Stimulated activated CD4-positive, alpha-beta T cell treated with anti-CD3 and anti-CD28 coated beads, Interleukin-4, amount 100 ng/mL, for 48 hours (primary cell): ENCODE measurements around the gene SMNDC1.
"Not testable (repeated sequence)": the region's sequence is repeated elsewhere in the genome, so short reads cannot be mapped to it uniquely, and the experiment has no call there.

Experiments used
- DNase-seq, 2 donors: peaks; one replicate each; pipeline ENCODE4 v3.0.0-alpha.2; 2020; ENCODE audit warnings: low read depth in 2 of 2

The SMNDC1 gene

GRCh38 chr10:110304780-110305421 lies at the start of gene SMNDC1:
Gene SMNDC1, minus strand, starts transcription at chr10:110304920. Its CDS starts 1,333 bp downstream, at chr10:110303587.
- peak; percentile 93 to 95 for DNase-seq

- peak; percentile 85 to 87 for DNase-seq
These were observed 49.6 kb upstream of the SMNDC1 start for GRCh38 chr10:110354322-110354766.

DNA sequence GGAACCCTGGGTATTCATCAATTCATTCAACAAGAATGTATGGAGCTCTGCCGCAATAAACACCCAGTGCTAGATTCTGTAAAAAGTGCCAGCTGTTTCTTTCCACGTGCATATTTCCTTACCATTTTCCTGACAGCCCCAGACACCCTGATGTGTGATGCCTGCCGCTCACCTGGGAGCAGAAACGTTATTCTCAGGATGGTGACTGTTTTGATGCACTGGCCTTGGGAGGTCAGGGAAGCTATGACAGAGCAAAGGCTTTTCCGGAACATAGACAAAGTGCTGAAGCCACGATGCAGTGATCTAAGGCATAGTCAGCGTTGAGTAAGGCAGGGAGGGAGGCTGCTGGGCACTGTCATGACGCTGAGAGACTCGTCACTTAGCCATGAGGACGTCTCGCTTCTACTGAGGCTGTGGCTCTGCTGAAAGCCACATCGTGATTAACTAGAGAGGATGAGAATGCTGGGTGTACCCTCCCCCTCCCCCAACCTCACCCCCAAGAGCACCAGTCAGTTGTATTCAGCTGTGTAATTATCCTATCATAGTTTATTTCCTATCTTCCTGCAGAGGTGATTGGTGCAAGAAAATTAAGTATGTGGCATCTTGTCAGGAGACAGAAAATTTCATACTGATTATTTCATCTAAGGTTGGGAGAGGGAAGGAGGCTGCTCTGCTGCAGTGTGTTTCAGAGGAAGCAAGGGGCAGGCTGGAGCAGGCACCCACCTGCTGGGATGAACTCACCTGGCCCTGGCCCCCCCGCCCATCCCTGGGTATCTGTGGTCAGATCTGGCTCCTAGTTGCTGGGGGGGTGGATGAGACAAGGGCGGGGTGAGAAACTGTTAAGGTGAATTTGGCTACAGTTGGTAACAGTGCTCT lies 48.8 kb upstream of the SMNDC1 start:
- DNase-seq = peak in 1 of 2 donors; percentile 64

DNA sequence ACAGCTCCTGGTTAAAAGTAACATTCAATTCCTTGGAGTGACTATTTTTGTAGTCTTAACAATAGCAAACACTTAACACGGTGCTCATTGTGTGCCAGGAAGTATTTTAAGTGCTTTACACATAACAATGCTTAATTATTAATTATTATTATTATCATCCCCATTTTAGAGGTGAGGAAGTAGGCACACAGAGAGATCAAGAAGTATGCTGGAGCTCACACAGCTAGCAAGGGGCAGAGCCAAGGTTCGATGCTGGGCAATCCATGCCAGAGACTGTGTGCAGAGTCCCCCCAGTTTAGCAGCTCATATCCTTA lies 48.2 kb upstream of the SMNDC1 start:
- DNase-seq = no peak

- DNase-seq = no peak
These were observed 46.1 kb upstream of the SMNDC1 start for GRCh38 chr10:110350812-110351211.

DNA sequence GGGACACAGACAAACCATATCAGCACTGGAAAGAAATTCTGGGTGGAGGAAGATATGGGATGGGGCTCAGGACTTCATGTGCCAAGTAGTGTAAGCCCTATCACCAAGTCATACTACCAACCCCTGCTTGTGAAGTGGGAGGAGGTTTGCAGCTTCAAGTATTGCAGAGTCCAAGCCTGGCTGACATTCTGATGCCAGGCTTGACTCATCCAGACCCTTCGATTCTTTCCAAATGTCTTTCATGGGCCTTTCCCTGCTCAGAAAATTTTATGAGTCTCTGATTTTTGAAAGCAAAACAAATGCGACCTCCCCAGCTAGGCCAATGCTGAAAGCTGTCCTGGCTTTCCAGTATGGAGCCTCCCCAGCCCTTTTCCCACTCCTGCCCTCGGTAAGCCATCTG lies 45.1 kb upstream of the SMNDC1 start:
- DNase-seq = no peak

DNA sequence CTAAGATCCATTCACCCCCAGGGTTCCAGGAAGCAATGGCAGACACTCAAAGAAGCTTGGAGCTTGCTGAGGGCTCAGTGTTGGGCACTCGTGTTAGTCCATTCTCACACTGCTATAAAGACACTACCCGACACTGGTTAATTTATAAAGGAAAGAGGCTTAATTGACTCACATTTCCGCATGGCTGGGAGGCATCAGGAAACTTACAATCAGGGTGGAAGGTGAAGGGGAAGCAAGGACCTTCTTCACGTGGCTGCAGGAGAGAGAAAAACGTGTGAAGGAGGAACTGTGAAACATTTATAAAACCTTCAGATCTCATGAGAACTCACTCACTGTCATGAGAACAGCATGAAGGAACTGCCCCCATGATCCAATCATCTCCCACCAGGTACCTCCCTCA lies 44.7 kb upstream of the SMNDC1 start:
- no peak for DNase-seq

DNA sequence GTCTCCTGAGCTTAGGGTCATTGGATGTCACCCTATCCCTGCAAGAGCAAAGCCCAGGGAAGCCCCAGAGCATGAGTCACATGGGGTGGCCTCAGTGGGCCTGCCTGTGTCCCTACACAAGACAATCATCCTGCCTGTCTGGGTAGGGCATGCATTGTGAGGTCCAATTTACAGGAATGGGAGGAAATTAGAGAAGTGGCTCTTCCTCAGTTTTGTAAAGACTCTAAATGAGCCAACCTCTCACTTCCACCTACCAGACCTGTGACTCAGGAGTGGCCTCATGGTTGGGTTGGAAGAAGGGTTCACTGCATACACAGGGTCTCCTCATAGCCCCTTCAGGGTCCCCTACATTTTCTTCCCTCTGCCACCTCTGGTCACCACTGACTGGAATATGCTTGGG lies 43.6 kb upstream of the SMNDC1 start:
- DNase-seq = no peak

GRCh38 chr10:110346914-110347313 lies 42.2 kb upstream of the SMNDC1 start:
- DNase-seq = no peak

GRCh38 chr10:110345286-110345685 lies 40.6 kb upstream of the SMNDC1 start:
- no peak for DNase-seq

GRCh38 chr10:110344622-110345021 lies 39.9 kb upstream of the SMNDC1 start:
- no peak for DNase-seq

- DNase-seq = no peak
These were observed 39.2 kb upstream of the SMNDC1 start for GRCh38 chr10:110343947-110344346.

GRCh38 chr10:110340816-110341215 lies 36.1 kb upstream of the SMNDC1 start:
- DNase-seq = no peak

DNA sequence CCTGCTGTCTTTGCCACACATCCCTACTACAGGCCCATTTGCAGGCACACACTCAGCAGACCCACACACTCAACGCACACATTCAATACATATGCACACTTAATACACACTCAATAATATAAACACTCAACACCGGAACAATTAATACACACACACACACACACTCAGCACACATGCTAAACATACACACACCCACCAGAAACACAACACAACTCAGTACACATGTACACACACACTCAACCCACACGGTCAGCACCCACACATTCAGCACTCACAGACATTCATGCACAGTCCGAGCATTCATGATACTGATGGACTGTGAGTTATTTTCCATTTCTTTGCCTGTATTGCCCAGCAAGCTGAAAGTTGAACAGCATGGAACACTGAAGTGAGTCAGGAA lies 35.4 kb upstream of the SMNDC1 start:
- DNase-seq = no peak

DNA sequence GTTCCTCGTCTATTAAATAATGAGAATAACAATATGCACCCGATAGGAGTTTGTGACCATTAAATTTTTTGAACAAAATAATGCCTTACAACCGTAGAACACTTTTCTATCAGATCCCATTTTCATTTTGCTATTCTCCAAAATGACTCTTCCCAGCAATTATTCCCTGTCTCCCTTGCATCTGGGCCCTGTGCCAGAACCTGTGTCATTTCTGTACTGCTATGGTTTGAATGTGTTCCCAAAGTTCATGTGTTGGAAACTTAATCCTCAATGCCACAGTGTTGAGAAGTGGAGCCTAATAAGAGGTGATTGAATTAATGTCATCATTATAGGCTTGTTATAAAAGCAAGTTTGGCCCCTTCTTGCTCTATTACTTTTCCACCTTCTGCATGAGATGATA lies 33.2 kb upstream of the SMNDC1 start:
- no peak for DNase-seq

DNA sequence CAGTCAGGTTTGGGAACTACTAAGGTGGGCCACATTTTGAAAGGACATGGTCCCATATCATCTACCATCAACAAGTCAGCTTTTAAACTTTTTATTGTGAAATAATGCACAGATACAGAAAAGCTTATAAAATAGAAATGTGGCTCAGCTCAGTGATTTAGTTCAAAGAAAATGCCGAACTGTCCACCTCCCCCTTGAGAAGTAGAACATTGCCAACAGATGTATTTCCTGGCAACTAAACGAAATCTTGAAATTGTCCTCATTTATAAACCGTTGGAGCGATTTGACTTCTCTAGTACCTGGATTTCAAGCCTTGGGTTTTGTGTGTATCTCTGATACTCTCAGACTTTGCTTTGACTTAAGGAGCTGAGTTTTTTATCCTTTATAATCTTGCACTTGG lies 32.7 kb upstream of the SMNDC1 start:
- no peak for DNase-seq

- DNase-seq = no peak
These were observed 31.5 kb upstream of the SMNDC1 start for GRCh38 chr10:110336111-110336721.

- no peak for DNase-seq
These were observed 30.8 kb upstream of the SMNDC1 start for GRCh38 chr10:110335314-110336064.

- no peak for DNase-seq
These were observed 29.4 kb upstream of the SMNDC1 start for GRCh38 chr10:110334061-110334656.

DNA sequence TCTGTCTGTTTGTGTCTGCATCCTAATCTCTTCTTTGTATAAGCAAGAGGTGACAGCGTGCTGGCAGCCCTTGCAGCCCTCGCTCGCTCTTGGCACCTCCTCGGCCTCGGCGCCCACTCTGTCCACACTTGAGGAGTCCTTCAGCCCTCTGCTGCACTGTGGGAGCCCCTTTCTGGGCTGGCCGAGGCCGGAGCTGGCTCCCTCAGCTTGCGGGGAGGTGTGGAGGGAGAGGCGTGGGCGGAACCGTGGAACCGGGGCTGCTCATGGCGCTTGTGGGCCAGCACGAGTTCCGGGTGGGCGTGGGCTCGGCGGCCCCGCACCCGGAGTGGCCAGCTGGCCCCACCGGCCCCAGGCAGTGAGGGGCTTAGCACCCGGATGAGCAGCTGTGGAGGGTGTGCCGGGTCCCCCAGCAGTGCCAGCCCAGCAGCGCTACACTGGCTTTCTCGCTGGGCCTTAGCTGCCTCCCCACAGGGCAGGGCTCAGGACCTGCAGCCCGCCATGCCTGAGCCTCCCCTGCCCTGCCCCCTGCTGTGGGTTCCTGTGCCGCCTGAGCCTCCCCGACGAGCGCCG lies 26.6 kb upstream of the SMNDC1 start:
- not testable (repeated sequence) for DNase-seq

DNA sequence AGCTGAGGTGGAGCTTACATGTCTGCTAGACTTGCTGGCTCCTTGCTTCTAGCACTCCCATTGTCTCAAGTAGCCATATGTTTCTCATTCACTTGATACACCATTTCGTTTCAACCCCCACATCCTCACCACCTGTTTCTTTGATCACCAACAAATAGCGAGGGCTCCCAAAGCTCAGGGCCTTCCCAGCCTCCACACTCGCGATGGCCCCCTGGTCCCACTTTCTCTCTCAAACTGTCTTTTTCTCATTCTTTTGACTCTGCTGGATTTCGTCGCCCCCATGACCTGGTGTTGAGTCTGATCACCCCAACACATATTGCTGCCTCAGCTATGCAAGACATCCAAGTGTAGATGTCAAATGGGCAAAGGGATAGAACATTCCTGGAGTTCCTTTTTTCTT lies 26.0 kb upstream of the SMNDC1 start:
- DNase-seq = no peak
